H1 (cell line): Measurements from ENCODE around the gene STARD7. TPM values are rescaled to one million over a fixed set of nuclear protein-coding genes. Genes with fewer than 3 reads are reported as not detected.

Experiments used
- CTCF ChIA-PET: fragments of 300-600 bp; sonication (Branson Sonifier 250); formaldehyde crosslinking; loops from one replicate; lab custom pipeline; 2021; ENCODE audit not compliant: partially characterized antibody; lab: Charles Lee
- POLR2A ChIA-PET: fragments of 300-600 bp; sonication (Branson Sonifier 250); formaldehyde crosslinking; loops from one replicate; lab custom pipeline; 2021; ENCODE audit warnings: inconsistent platforms; ENCODE audit not compliant: partially characterized antibody; lab: Charles Lee
- DNase-seq, 2 experiments: peaks; one replicate each; pipeline versions ENCODE4 v3.0.0 to v3.0.0-alpha.2; 2010 to 2022; ENCODE audit warnings: low spot score in 2 of 2, low read depth in 1 of 2, mixed read lengths in 1 of 2
- FAIRE-seq: peaks from 2 replicates; lab custom pipeline; 2011; peaks lifted over from hg19 to GRCh38; lab: Jason Lieb, UNC
- H2AFZ ChIP-seq: 2 replicates; pipeline ENCODE4 v1.8.1; 2012; ENCODE audit warnings: low read length, inconsistent platforms
- H2AK5ac ChIP-seq: 2 replicates; pipeline ENCODE4 v1.6.1; 2013; ENCODE audit warnings: low read depth, low read length
- H2BK120ac ChIP-seq: replicated peaks from 2 replicates; pipeline ENCODE3; 2013; ENCODE audit warnings: low read depth, low read length, inconsistent platforms
- H2BK12ac ChIP-seq: 2 replicates; pipeline ENCODE4 v1.6.1; 2013; ENCODE audit warnings: low read depth, low read length
- H2BK15ac ChIP-seq: 2 replicates; pipeline ENCODE4 v1.6.1; 2013; ENCODE audit warnings: low read length
- H2BK20ac ChIP-seq: 2 replicates; pipeline ENCODE4 v1.6.1; 2013; ENCODE audit warnings: low read length
- H2BK5ac ChIP-seq: 2 replicates; pipeline ENCODE4 v1.6.1; 2013; ENCODE audit warnings: low read depth, low read length
- H3K14ac ChIP-seq: 2 replicates; pipeline ENCODE4 v1.6.1; 2013; ENCODE audit warnings: inconsistent platforms; ENCODE audit not compliant: insufficient read length
- H3K18ac ChIP-seq: 2 replicates; pipeline ENCODE4 v1.6.1; 2013; ENCODE audit warnings: low read length; ENCODE audit errors: extremely low read depth
- H3K23ac ChIP-seq: 2 replicates; pipeline ENCODE4 v1.6.1; 2013; ENCODE audit warnings: inconsistent platforms; ENCODE audit not compliant: insufficient read length
- H3K23me2 ChIP-seq: 2 replicates; pipeline ENCODE4 v1.6.1; 2013; ENCODE audit warnings: low read depth, low read length
- H3K27ac ChIP-seq: 2 replicates; pipeline ENCODE4 v1.6.1; 2011; ENCODE audit warnings: low read depth, low read length, inconsistent platforms
- H3K27me3 ChIP-seq, 4 experiments: replicated peaks in 1 of 4; 1 replicate in 1 of 4; 2 replicates in 3 of 4; pipeline versions ENCODE4 v1.6.1 to v1.8.1; 2011 to 2013; ENCODE audit warnings: low read length in 3 of 4, mild to moderate bottlenecking in 3 of 4, inconsistent platforms in 2 of 4, mixed read lengths in 2 of 4, moderate library complexity in 1 of 4; ENCODE audit not compliant: control insufficient read depth in 3 of 4, insufficient read depth in 3 of 4; ENCODE audit errors: extremely low read depth in 1 of 4
- H3K36me3 ChIP-seq, 4 experiments: 2 replicates each; pipeline versions ENCODE4 v1.6.1 to v1.8.1; 2011 to 2013; ENCODE audit warnings: mild to moderate bottlenecking in 4 of 4, low read length in 3 of 4, moderate library complexity in 2 of 4, control low read depth in 1 of 4, inconsistent platforms in 1 of 4; ENCODE audit not compliant: insufficient read depth in 4 of 4, control insufficient read depth in 2 of 4
- H3K4ac ChIP-seq: replicated peaks from 2 replicates; pipeline ENCODE3; 2013; ENCODE audit warnings: low read length, low read depth, mixed read lengths, inconsistent platforms; ENCODE audit not compliant: insufficient read length
- H3K4me1 ChIP-seq, 4 experiments: replicated peaks in 1 of 4; 1 replicate in 1 of 4; 2 replicates in 3 of 4; pipeline versions ENCODE4 v1.6.1 to v1.8.1; 2011 to 2013; ENCODE audit warnings: low read length in 3 of 4, inconsistent platforms in 2 of 4, mixed read lengths in 1 of 4; ENCODE audit not compliant: insufficient read depth in 4 of 4, control insufficient read depth in 3 of 4
- H3K4me2 ChIP-seq, 2 experiments: 2 replicates each; pipeline versions ENCODE4 v1.6.1 to v1.8.1; 2011 to 2013; ENCODE audit warnings: low read depth in 2 of 2, low read length in 2 of 2, control low read depth in 1 of 2, inconsistent platforms in 1 of 2, mild to moderate bottlenecking in 1 of 2; ENCODE audit not compliant: insufficient read depth in 1 of 2
- H3K4me3 ChIP-seq, 4 experiments: fragments of 200-600, 300-600 bp in 1 of 4; sonication (generic), shearing (Covaris generic), sonication (Bioruptor Twin) in 1 of 4; 2 replicates each; pipeline versions ENCODE4 v1.5.1 to v1.8.1; 2011 to 2016; ENCODE audit warnings: low read length in 4 of 4, low read depth in 3 of 4, control low read depth in 2 of 4, inconsistent platforms in 2 of 4, mild to moderate bottlenecking in 2 of 4, mixed read lengths in 1 of 4, moderate library complexity in 1 of 4; ENCODE audit not compliant: insufficient read depth in 2 of 4; ENCODE audit errors: extremely low read depth in 1 of 4
- H3K56ac ChIP-seq: replicated peaks from 2 replicates; pipeline ENCODE3; 2013; ENCODE audit warnings: low read depth, mild to moderate bottlenecking, mixed read lengths, low read length, inconsistent platforms; ENCODE audit not compliant: insufficient read length
- H3K79me1 ChIP-seq: 2 replicates; pipeline ENCODE4 v1.6.1; 2013; ENCODE audit warnings: low read depth, low read length, control low read depth
- H3K79me2 ChIP-seq, 2 experiments: 2 replicates each; pipeline versions ENCODE4 v1.6.1 to v1.8.1; 2012 to 2013; ENCODE audit warnings: low read length in 2 of 2, mild to moderate bottlenecking in 2 of 2, inconsistent platforms in 1 of 2; ENCODE audit not compliant: insufficient read depth in 2 of 2, control insufficient read depth in 1 of 2
- H3K9ac ChIP-seq, 4 experiments: replicated peaks in 1 of 4; 1 replicate in 1 of 4; 2 replicates in 3 of 4; pipeline versions ENCODE4 v1.6.1 to v1.8.1; 2011 to 2013; ENCODE audit warnings: low read depth in 3 of 4, low read length in 3 of 4, control low read depth in 2 of 4, mild to moderate bottlenecking in 2 of 4, moderate library complexity in 2 of 4, inconsistent platforms in 1 of 4; ENCODE audit errors: extremely low read depth in 1 of 4
- H3K9me3 ChIP-seq, 2 experiments: 2 replicates each; pipeline versions ENCODE4 v1.6.1 to v1.8.1; 2012 to 2013; ENCODE audit warnings: mild to moderate bottlenecking in 2 of 2, moderate library complexity in 2 of 2, control low read depth in 1 of 2, inconsistent platforms in 1 of 2, low read depth in 1 of 2, low read length in 1 of 2, mixed read lengths in 1 of 2; ENCODE audit not compliant: insufficient read depth in 2 of 2
- H4K20me1 ChIP-seq, 2 experiments: replicated peaks in 1 of 2; 2 replicates each; pipeline versions ENCODE3 to v1.8.1; 2011 to 2013; ENCODE audit warnings: inconsistent platforms in 2 of 2, low read length in 2 of 2, mild to moderate bottlenecking in 1 of 2; ENCODE audit not compliant: insufficient read depth in 2 of 2, control insufficient read depth in 1 of 2
- H4K5ac ChIP-seq: 2 replicates; pipeline ENCODE4 v1.6.1; 2013; ENCODE audit warnings: low read length, low read depth, mixed read lengths, inconsistent platforms; ENCODE audit not compliant: insufficient read length
- H4K8ac ChIP-seq: 2 replicates; pipeline ENCODE4 v1.8.0; 2013; ENCODE audit warnings: mild to moderate bottlenecking, moderate library complexity, low read length, inconsistent platforms; ENCODE audit not compliant: insufficient read depth; ENCODE audit errors: extremely low read depth
- H4K91ac ChIP-seq: replicated peaks from 2 replicates; pipeline ENCODE3; 2013; ENCODE audit warnings: low read length, mixed read lengths, inconsistent platforms; ENCODE audit not compliant: insufficient read length
- ASH2L ChIP-seq: fragments of 200-600, 300-600 bp; sonication (generic); IDR thresholded peaks from one replicate; pipeline ENCODE4 v1.7.1; 2017; ENCODE audit warnings: low read length
- CHD1 ChIP-seq: IDR thresholded peaks from 2 replicates; pipeline ENCODE4 v1.6.1; 2012; ENCODE audit warnings: low read depth, low read length, improper control_type of control experiment
- CTBP2 ChIP-seq: IDR thresholded peaks from 2 replicates; pipeline ENCODE4 v1.7.0; 2011; ENCODE audit warnings: borderline replicate concordance, mild to moderate bottlenecking, moderate library complexity, mixed read lengths, low read length; ENCODE audit not compliant: insufficient read depth, insufficient read length
- EP300 ChIP-seq, 2 experiments: IDR thresholded peaks; 1 replicate in 1 of 2; 2 replicates in 1 of 2; pipeline ENCODE4 v1.6.1; 2011 to 2012; ENCODE audit warnings: low read depth in 2 of 2, low read length in 2 of 2, mild to moderate bottlenecking in 2 of 2, borderline replicate concordance in 1 of 2, inconsistent platforms in 1 of 2, moderate library complexity in 1 of 2
- HDAC6 ChIP-seq: IDR thresholded peaks from one replicate; pipeline ENCODE4 v1.7.1; 2012; ENCODE audit warnings: low read depth, mild to moderate bottlenecking, inconsistent platforms, low read length, moderate library complexity
- MAFK ChIP-seq: IDR thresholded peaks from 2 replicates; pipeline ENCODE4 v1.6.1; 2012; ENCODE audit warnings: low read depth, mild to moderate bottlenecking, improper control_type of control experiment, low read length
- MAX ChIP-seq: IDR thresholded peaks from 2 replicates; pipeline ENCODE4 v1.6.1; 2012; ENCODE audit warnings: inconsistent platforms
- POLR2A ChIP-seq, 2 experiments: IDR thresholded peaks; 1 replicate in 1 of 2; 2 replicates in 1 of 2; pipeline ENCODE4 v1.6.1; 2011; ENCODE audit warnings: low read depth in 2 of 2, low read length in 2 of 2, mild to moderate bottlenecking in 2 of 2; ENCODE audit errors: control extremely low read depth in 1 of 2
- RBBP5 ChIP-seq: IDR thresholded peaks from 2 replicates; pipeline ENCODE4 v1.7.1; 2012; ENCODE audit warnings: low read depth, mild to moderate bottlenecking, inconsistent platforms, low read length, moderate library complexity, borderline replicate concordance
- SRF ChIP-seq: IDR thresholded peaks from 2 replicates; pipeline ENCODE4 v1.6.1; 2011; ENCODE audit warnings: mild to moderate bottlenecking, low read depth, low read length, moderate library complexity
- USF2 ChIP-seq: IDR thresholded peaks from 2 replicates; pipeline ENCODE4 v1.6.1; 2011; ENCODE audit warnings: low read length, improper control_type of control experiment
- YY1 ChIP-seq: IDR thresholded peaks from 2 replicates; pipeline ENCODE4 v1.6.1; 2011; ENCODE audit warnings: low read depth, mild to moderate bottlenecking, low read length
- ZNF274 ChIP-seq: IDR thresholded peaks from 2 replicates; pipeline ENCODE4 v1.7.0; 2012; ENCODE audit warnings: low read length, borderline replicate concordance; ENCODE audit errors: extremely low read depth
- WGBS, 2 experiments: shearing (Covaris generic) in 1 of 2; methylation state at CpG; one replicate each; pipeline versions ENCODE4 v1.1.6 to v1.1.7; 2013 to 2015; ENCODE audit warnings: low lambda C conversion rate in 2 of 2, mixed read lengths in 2 of 2, inconsistent platforms in 1 of 2, low coverage in 1 of 2, missing lambda C conversion rate in 1 of 2; ENCODE audit not compliant: insufficient replicate concordance in 2 of 2, insufficient coverage in 1 of 2, insufficient read length in 1 of 2; ENCODE audit errors: extremely low coverage in 1 of 2, missing lambda C conversion rate in 1 of 2; 5-methylcytosine and 5-hydroxymethylcytosine counted together
- polyA plus RNA-seq, 7 experiments: library from polyadenylated mRNA; depleted of rRNA in 3 of 7; stranded (reverse) in 5 of 7; unstranded in 2 of 7; fragments of >200 nt in 5 of 7; fragments of 200-250 nt in 2 of 7; gene quantifications; 1 replicate in 5 of 7; 2 replicates in 1 of 7; 4 replicates in 1 of 7; pipeline versions ENCODE4 v1.2.1 to v1.2.3, GENCODE V29; 2011 to 2013; ENCODE audit warnings: missing spikeins in 2 of 7, mixed read lengths in 2 of 7
- total RNA-seq: library from RNA; stranded (reverse); fragmentation: NEBNext Ultra II Directional; extraction: Animal tissue kit (Norgen Biotek cat#: 25700); gene quantifications from 2 replicates; pipeline ENCODE4 v1.2.1, GENCODE V29; 2021

Gene STARD7
- total and polyA plus RNA-seq, 2 of the 8 experiments (the other 6 are each of a cell fraction or from before 2014, with no cell fraction given): 89.1 to 200 TPM

- H4K5ac ChIP-seq: no peak overlapping the region
- no peak for FAIRE-seq
- no peak overlapping the region for H3K56ac ChIP-seq
- no peak overlapping the region for H2BK20ac ChIP-seq
- no peak overlapping the region for H3K4ac ChIP-seq
- H2AFZ ChIP-seq: no peak overlapping the region
- POLR2A ChIA-PET: interaction anchor here (1.5 kb wide), 1 partner anchor 73 kb away, joined by 5 read pairs; no protein-coding TSS in a partner anchor
- H2BK5ac ChIP-seq: no peak overlapping the region
- H3K79me2 ChIP-seq: no peaks in the 10 kb centered on the region
- H2BK12ac ChIP-seq: no peak overlapping the region
- H3K36me3 ChIP-seq: peaks cover 6 to 26% (median 17%) of the 10 kb centered on the region in 4 experiments; a peak in 6 of 8 replicates
- H3K27ac ChIP-seq: no peak overlapping the region
- no peak overlapping the region for H3K4me3 ChIP-seq
- H3K79me1 ChIP-seq: no peaks in the 10 kb centered on the region
- DNase-seq: no peak
- no peak overlapping the region for H4K8ac ChIP-seq
- H3K14ac ChIP-seq: no peak overlapping the region
- H3K23ac ChIP-seq: no peak overlapping the region
- no peaks in the 10 kb centered on the region for H3K4me1 ChIP-seq
- H3K27me3 ChIP-seq: no peaks in the 10 kb centered on the region
- peaks cover 0 to 7% of the 10 kb centered on the region in 2 experiments for H4K20me1 ChIP-seq
- H2BK120ac ChIP-seq: no peak overlapping the region
- no peak overlapping the region for H4K91ac ChIP-seq
- H3K9ac ChIP-seq: no peak overlapping the region
- no peak overlapping the region for H2BK15ac ChIP-seq
- H3K18ac ChIP-seq: no peak overlapping the region
- H2AK5ac ChIP-seq: no peak overlapping the region
- H3K4me2 ChIP-seq: no peak overlapping the region
- CTCF ChIA-PET: interaction anchor here (0.6 to 2.8 kb wide), 5 partner anchors 10 to 159 kb away, joined by 3 to 12 read pairs (median 4); partner anchors contain the start of gene ASTL
- H3K9me3 ChIP-seq: no peaks in the 10 kb centered on the region
- no peaks in the 10 kb centered on the region for H3K23me2 ChIP-seq
- WGBS, 2 experiments: 93% methylated on average over 5 of the region's 5 CpGs; no CpG with 5 or more reads in 1 of the 2 experiments
- TF ChIP-seq USF2 (no peak), SRF (no peak), MAFK (no peak), CHD1 (no peak), POLR2A (IDR thresholded peaks at IDR 0.05; ENCODE audit: control extremely low read depth in 1 of 2, low read depth in 2 of 2, low read length in 2 of 2) (no peak), CTBP2 (no peak), EP300 (IDR thresholded peaks at IDR 0.05; ENCODE audit: borderline replicate concordance in 1 of 2, low read depth in 2 of 2, low read length in 2 of 2) (no peak), RBBP5 (no peak), MAX (no peak), ASH2L (no peak), ZNF274 (no peak), HDAC6 (no peak), YY1 (no peak)
These were observed 27.1 kb downstream of the STARD7 start for GRCh38 chr2:96181529-96181928.
